Measurements from ENCODE around the gene ABCA7.

DNA sequence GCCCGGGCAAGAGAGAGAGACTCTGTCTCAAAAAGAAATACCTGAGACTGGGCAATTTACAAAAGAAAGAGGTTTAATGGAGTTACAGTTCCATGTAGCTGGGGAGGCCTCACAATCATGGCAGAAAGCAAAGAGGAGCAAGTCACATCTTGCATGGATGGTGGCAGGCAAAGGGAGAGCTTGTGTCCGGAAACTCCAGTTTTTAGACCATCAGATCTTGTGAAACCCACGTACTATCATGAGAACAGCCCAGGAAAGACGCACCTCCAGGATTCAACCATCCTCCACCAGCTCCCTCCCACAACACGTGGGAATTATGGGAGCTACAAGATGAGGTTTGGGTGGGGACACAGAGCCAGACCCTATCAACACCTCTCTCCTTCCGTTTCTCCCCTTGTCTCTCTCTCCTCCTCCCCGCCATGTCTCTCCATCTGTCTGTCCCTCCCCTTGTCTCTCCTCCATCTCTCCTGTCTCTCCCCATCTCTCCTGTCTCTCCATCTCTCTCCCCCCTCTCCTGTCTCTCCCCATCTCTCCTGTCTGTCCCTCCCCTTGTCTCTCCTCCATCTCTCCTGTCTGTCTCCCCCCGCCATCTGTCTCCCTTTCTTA, 45.2 kb downstream of the ABCA7 start:
- TF ChIP-seq, protein P1, sequence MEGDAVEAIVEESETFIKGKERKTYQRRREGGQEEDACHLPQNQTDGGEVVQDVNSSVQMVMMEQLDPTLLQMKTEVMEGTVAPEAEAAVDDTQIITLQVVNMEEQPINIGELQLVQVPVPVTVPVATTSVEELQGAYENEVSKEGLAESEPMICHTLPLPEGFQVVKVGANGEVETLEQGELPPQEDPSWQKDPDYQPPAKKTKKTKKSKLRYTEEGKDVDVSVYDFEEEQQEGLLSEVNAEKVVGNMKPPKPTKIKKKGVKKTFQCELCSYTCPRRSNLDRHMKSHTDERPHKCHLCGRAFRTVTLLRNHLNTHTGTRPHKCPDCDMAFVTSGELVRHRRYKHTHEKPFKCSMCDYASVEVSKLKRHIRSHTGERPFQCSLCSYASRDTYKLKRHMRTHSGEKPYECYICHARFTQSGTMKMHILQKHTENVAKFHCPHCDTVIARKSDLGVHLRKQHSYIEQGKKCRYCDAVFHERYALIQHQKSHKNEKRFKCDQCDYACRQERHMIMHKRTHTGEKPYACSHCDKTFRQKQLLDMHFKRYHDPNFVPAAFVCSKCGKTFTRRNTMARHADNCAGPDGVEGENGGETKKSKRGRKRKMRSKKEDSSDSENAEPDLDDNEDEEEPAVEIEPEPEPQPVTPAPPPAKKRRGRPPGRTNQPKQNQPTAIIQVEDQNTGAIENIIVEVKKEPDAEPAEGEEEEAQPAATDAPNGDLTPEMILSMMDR (IDR thresholded peaks at IDR 0.05), result no peak
- TF ChIP-seq POLR2A (IDR thresholded peaks at IDR 0.05), result no peak

Data from testis (tissue), 2 donors.